HG03097 (cell line): ENCODE measurements around the gene XPO6.

ENCODE experiments used
- ATAC-seq: cut with Tn5 transposase; IDR thresholded peaks from one replicate; pipeline ENCODE4 v1.9.1; 2021; ENCODE audit not compliant: unreplicated experiment, low FRiP score

The XPO6 gene

GRCh38 chr16:28096983-28097899 lies 114.5 kb downstream of the XPO6 start:
- ATAC-seq: no peak

GRCh38 chr16:28093385-28093725 lies 118.4 kb downstream of the XPO6 start:
- ATAC-seq: no peak

GRCh38 chr16:28092721-28093384 lies 118.9 kb downstream of the XPO6 start:
- ATAC-seq: no peak

- ATAC-seq: no peak
These were observed 120.1 kb downstream of the XPO6 start for GRCh38 chr16:28091656-28092055.

- ATAC-seq: no peak
These were observed 121.0 kb downstream of the XPO6 start for GRCh38 chr16:28090646-28091377.

DNA sequence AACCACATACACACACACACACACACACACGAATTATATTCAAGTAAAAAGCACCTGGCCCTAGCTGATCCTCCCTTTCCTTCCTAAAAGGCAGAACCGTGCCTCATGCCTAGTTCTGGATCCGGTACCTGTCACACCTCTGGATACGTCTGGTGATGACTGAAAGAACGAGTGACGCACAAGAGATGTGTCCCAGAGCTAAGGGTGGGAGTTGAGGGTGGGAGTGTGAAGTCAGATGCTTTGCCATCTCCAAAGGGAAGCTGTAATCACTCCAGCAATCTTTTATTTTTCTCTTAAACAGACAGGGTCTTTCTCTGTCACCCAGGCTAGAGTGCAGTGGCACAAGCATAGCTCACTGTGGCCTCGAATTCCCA lies 121.8 kb downstream of the XPO6 start:
- no peak for ATAC-seq

- no peak for ATAC-seq
These were observed 122.4 kb downstream of the XPO6 start for GRCh38 chr16:28089205-28089991.

DNA sequence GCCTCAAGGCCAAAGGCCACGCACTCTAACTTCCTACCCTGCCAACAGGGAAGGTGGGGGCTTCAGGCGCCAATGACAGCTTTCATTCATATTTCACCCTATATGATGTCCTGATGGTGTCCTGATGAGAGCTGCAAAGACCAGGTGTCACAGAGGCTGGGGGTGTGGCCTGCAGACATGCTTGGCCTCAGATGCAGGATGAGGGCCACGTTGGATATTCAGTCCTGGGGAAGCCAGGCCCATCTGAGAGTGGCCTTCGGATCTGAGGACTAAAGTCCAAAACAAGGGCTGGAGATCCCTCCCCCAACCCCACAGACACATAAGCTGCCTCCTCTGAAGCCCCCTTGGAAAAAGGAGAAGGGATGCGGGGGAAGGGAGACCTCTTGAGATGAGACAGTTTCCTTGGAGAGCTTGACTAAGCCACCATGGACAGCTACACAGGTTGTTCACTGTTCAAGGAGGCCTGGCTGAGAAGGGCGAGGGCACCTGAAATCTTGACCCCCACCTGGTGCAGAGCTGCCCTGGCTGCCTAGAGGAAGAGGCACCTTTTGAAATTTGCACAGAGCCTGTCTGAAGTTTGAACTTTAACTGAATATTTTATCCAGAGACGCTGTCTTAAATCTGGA lies 124.0 kb downstream of the XPO6 start:
- no peak for ATAC-seq

- no peak for ATAC-seq
These were observed 124.6 kb downstream of the XPO6 start for GRCh38 chr16:28087140-28087660.

GRCh38 chr16:28086186-28087139 lies 125.3 kb downstream of the XPO6 start:
- no peak for ATAC-seq

- no peak for ATAC-seq
These were observed 126.2 kb downstream of the XPO6 start for GRCh38 chr16:28085389-28086171.

GRCh38 chr16:28084209-28084608 lies 127.6 kb downstream of the XPO6 start:
- no peak for ATAC-seq

DNA sequence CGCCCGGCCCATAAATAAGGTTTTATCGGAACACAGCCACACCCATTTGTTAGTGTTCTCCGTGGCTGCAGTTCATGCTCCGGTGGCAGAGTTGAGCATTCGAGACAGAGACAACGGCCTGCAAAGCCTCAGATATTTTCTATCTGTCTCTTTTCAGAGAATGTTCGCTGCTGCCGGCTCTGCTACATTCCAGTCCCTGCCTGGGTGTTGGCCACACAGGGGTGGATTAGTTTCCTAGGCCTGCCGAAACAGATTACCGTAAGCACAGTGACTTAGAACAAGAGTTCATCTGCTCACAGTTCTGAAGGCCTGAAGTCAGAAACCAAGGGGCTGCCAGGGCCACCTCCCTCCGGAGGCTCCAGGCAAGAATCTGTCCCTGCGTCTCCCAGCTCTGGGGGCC lies 129.1 kb downstream of the XPO6 start:
- no peak for ATAC-seq

- no peak for ATAC-seq
These were observed 130.3 kb downstream of the XPO6 start for GRCh38 chr16:28081391-28081968.

DNA sequence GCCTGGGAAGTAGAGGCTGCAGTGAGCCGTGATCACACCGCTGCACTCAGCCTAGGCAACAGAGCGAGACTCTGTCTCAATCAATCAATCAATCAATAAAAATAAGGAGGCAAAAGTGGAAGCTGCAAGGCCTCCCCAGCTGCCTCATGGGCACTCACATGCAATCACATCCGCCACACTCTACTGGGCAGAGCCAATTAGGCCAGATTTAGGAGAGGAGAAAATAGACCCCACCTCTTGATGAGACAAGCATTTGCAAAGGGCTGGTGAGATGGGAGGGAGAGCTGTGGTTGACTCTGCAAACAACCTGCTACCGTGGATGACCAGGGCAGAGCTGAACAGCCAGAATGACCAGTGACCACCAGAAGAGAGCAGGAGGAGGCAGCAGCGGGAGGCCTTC lies 133.5 kb downstream of the XPO6 start:
- no peak for ATAC-seq

GRCh38 chr16:28073836-28074235 lies 137.9 kb downstream of the XPO6 start:
- ATAC-seq: no peak

GRCh38 chr16:28072087-28072486 lies 139.7 kb downstream of the XPO6 start:
- no peak for ATAC-seq
